ENCODE data around the gene ROR2.
"Not testable (repeated sequence)": the region's sequence is repeated elsewhere in the genome, so short reads cannot be mapped to it uniquely, and the experiment has no call there.

ROR2 gene

DNA sequence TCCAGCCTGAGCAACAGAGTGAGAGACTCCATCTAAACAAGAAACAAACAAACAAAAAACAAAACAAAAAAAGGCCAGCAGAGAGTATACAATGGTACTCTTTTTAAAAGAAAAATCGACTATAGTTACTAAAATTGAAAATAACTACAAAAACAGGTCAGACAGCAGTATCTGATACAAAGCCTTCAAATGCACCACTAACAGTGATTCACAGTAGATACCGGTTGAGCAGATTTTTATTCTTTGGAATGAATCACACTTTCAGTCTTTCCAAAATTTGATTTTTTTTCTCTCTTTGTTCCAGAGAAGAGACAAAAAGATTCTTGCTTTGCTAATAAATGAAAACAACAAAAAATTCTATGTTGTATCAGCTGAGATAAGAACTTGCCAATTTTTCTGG is 36.9 kb downstream of the ROR2 start:
- Mint-ChIP-seq H3K27me3 (peaks cover 35% of the 10 kb centered on the region), H3K9me3 (no peaks in the 10 kb centered on the region), H3K27ac (ENCODE audit: low read depth) (no peak overlapping the region), H3K36me3 (ENCODE audit: insufficient read depth) (no peaks in the 10 kb centered on the region), H3K4me3 (no peak overlapping the region), H3K4me1 (no peaks in the 10 kb centered on the region)
- no peak for ATAC-seq (replicated peaks; ENCODE audit: extremely low read depth, poor library complexity, severe bottlenecking)
- DNase-seq (ENCODE audit: low spot score in 2 of 2) = no peak

DNA sequence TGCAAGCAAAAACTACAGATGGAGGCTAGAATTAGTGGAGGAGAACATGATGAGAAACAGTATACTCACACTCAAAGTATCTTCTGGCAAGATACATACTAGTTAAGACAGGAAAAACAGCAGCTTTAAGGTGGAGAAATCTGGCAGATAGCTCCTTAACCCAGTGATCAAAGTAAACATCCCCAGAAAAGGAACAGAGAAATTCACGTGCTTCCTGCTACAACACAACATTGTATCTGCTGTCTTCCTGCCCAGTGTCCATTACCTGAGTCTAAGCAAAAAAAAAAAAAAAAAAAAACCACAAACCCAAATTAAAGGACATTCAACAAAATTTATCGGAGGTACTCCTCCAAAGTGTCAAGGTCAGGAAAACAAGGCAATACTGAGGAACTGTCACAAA is 38.4 kb downstream of the ROR2 start:
- peaks cover 25% of the 10 kb centered on the region for H3K27me3 Mint-ChIP-seq
- H3K27ac Mint-ChIP-seq (ENCODE audit: low read depth) = no peak overlapping the region
- no peak overlapping the region for H3K4me3 Mint-ChIP-seq
- H3K36me3 Mint-ChIP-seq (ENCODE audit: insufficient read depth) = no peaks in the 10 kb centered on the region
- H3K9me3 Mint-ChIP-seq = no peaks in the 10 kb centered on the region
- no peaks in the 10 kb centered on the region for H3K4me1 Mint-ChIP-seq
- ATAC-seq (replicated peaks; ENCODE audit: extremely low read depth, poor library complexity, severe bottlenecking) = no peak
- no peak for DNase-seq (ENCODE audit: low spot score in 2 of 2)

DNA sequence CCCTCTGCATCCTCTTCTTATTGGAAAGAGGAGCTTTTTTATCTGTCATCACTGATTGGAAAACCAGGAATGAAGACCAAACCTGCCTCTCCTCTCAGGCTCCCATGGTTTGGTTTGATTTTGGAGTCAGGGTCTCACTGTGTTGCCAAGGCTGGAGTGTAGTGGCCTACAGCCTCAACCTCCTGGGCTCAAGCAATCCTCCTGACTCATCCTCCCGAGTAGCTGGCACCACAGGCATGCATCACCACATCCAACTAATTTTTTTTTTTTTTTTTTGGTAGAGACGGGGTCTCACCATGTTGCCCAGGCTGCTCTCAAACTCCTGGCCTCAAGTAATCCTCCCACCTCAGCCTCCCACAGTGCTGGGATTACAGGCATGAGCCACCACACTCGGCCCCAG is 40.8 kb downstream of the ROR2 start:
- H3K27ac Mint-ChIP-seq (ENCODE audit: low read depth); H3K4me1 Mint-ChIP-seq; H3K4me3 Mint-ChIP-seq; H3K27me3 Mint-ChIP-seq; H3K36me3 Mint-ChIP-seq (ENCODE audit: insufficient read depth); H3K9me3 Mint-ChIP-seq; ATAC-seq (replicated peaks; ENCODE audit: extremely low read depth, poor library complexity, severe bottlenecking); DNase-seq (ENCODE audit: low spot score in 2 of 2): not testable (repeated sequence)

DNA sequence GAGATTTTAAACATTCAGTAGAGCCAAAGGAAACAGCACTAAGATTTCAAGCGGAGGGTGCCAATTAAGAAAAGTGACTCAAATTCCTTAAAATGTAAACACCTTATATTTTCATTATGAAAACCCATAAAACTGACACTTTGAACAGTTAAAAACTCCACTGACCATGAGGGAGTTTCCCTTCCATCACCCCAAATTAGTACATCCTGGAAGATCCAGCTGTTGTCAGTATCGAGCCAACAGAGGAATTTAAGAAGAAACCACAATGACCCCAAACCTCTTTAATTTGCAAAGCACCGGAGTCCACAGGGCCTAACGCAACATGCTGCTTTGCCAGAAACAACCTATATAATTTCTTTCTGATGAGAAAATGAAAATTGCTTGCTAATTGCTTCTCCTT is 41.3 kb downstream of the ROR2 start:
- peaks cover 3% of the 10 kb centered on the region for H3K36me3 Mint-ChIP-seq (ENCODE audit: insufficient read depth)
- no peaks in the 10 kb centered on the region for H3K4me1 Mint-ChIP-seq
- DNase-seq (ENCODE audit: low spot score in 2 of 2) (no peak), ATAC-seq (replicated peaks; ENCODE audit: extremely low read depth, poor library complexity, severe bottlenecking) (no peak)
- H3K9me3 Mint-ChIP-seq = no peaks in the 10 kb centered on the region
- H3K27ac Mint-ChIP-seq (ENCODE audit: low read depth) = no peak overlapping the region
- no peaks in the 10 kb centered on the region for H3K27me3 Mint-ChIP-seq
- no peak overlapping the region for H3K4me3 Mint-ChIP-seq

DNA sequence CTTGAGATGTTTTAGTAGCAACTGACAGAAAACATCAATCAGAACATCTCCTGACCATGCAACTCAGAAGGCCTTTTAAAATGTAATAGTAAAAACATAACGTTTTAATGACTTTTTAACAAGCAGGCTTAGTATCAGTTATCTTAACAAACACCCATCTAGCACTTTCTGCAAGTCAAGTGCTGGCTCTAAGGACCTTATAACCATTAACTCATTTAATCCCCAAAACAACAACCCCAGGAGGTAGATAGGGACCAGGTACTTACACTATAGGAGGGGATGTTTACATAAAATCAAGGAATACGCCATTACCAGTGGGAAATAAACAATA is 41.8 kb downstream of the ROR2 start:
- Mint-ChIP-seq H3K9me3 (no peaks in the 10 kb centered on the region), H3K27me3 (no peaks in the 10 kb centered on the region), H3K4me3 (no peak overlapping the region), H3K36me3 (ENCODE audit: insufficient read depth) (peaks cover 3% of the 10 kb centered on the region), H3K4me1 (no peaks in the 10 kb centered on the region), H3K27ac (ENCODE audit: low read depth) (no peak overlapping the region)
- DNase-seq (ENCODE audit: low spot score in 2 of 2) (no peak), ATAC-seq (replicated peaks; ENCODE audit: extremely low read depth, poor library complexity, severe bottlenecking) (no peak)

DNA sequence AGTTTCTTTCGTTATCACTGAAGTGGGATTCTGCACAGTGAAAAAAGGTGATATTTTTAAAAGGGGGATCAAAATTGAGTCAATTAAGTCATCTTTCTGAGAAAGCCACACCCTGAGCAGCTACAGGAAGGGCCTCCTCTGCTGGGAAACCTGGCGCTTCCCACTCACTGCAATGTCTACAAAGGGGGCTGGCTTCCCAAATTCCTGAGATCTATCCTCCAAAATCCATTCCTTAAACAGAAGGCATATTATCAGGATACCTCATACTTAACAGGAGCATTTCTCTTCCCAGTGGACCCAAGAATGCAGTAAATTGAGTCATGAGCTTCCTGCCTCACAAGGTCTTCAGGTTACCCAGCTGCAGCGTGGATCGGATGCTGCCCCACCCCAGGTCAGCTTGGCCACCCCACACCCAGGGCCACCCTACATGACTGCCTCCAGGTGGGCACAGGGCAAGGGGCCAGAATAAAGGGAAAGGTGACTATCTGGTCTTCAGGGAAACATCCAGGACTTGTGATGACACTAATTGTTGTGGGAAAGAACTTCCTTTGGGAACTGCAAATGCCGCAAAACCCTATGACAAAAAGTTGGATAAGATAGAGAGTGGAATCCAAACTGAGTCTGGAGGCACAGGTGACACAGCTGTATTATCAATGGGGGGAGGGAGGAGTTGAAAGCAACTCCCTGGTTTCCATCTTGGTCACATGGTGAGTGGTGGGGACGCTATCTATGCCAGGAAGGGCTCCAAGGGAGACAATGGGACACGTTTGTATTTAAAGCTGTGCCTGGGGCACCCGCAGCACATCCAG is 42.3 kb downstream of the ROR2 start:
- no peak for ATAC-seq (replicated peaks; ENCODE audit: extremely low read depth, poor library complexity, severe bottlenecking)
- Mint-ChIP-seq H3K27ac (ENCODE audit: low read depth) (no peak overlapping the region), H3K4me1 (no peaks in the 10 kb centered on the region), H3K27me3 (no peaks in the 10 kb centered on the region), H3K4me3 (no peak overlapping the region), H3K36me3 (ENCODE audit: insufficient read depth) (peaks cover 3% of the 10 kb centered on the region), H3K9me3 (no peaks in the 10 kb centered on the region)
- DNase-seq (ENCODE audit: low spot score in 2 of 2) = no peak

DNA sequence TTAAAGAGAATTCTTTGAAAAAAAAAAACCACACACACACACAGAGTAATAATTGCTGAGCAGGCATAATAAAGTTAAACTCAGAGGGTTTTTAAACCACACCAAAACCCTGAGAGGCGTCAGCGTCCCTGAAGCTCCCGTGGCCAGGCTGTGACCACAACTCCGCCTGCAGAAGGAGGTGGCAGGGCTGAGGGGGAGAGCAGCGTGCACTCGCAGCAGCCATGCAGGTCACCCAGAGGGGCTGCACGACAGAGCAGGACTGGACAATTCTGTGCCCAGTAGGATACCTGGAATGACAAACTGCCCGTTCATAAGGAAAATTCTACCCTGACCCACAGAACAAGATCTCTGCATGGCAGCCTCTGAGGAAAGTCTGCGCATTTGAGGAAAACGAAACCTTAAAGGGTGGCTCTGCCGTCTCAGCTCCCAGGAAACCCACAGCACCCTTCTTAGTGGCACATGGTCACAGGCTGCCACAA is 44.0 kb downstream of the ROR2 start:
- no peaks in the 10 kb centered on the region for H3K9me3 Mint-ChIP-seq
- ATAC-seq (replicated peaks; ENCODE audit: extremely low read depth, poor library complexity, severe bottlenecking) (peak; percentile 95), DNase-seq (ENCODE audit: low spot score in 2 of 2) (peak; percentile 27 to 45)
- peaks cover 3% of the 10 kb centered on the region for H3K36me3 Mint-ChIP-seq (ENCODE audit: insufficient read depth)
- H3K27ac Mint-ChIP-seq (ENCODE audit: low read depth) = no peak overlapping the region
- no peaks in the 10 kb centered on the region for H3K4me1 Mint-ChIP-seq
- no peaks in the 10 kb centered on the region for H3K27me3 Mint-ChIP-seq
- no peak overlapping the region for H3K4me3 Mint-ChIP-seq

DNA sequence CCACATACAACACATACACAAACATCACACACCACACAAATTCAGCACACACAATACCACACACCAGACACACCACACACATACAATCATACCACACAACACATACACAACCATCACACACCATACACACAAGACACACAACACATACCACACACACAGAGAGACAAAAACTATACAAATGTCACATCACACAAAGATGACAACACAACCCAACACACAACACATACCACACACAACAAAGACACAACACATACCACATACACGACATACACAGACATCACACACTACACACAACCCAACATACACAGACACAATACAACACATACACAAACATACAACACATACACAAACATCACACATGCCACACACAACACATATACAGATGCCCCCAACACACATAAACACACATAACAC is 44.8 kb downstream of the ROR2 start:
- no peaks in the 10 kb centered on the region for H3K4me1 Mint-ChIP-seq
- H3K9me3 Mint-ChIP-seq = no peaks in the 10 kb centered on the region
- no peaks in the 10 kb centered on the region for H3K27me3 Mint-ChIP-seq
- no peak overlapping the region for H3K4me3 Mint-ChIP-seq
- DNase-seq (ENCODE audit: low spot score in 2 of 2) = no peak
- H3K36me3 Mint-ChIP-seq (ENCODE audit: insufficient read depth) = peaks cover 3% of the 10 kb centered on the region
- H3K27ac Mint-ChIP-seq (ENCODE audit: low read depth) = no peak overlapping the region
- no peak for ATAC-seq (replicated peaks; ENCODE audit: extremely low read depth, poor library complexity, severe bottlenecking)

DNA sequence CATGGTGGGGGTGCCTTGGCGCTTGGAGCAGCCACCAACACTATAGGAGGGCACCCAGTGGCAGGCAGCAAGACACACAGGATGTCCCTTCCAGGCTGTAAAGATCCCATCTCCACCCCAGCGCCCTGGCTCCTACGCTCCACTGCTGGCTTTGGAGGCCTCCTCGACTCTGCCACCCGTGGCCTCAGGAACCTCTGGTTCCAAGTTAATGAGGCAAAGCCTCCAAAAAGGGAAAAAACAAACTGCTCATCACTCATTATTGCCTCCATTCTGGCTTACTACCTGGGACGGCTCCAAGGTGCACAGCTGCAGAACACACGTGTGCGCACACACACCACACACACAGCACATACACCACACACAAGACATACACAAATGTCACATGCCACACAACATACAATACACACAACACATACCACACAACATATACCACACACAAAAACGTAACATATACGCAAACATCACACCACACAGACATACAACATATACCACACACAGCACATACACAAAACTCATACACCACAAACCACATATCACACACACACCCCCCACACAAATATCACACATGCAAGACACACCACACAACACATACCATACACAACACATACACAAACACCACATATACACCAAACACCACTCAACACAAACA is 45.3 kb downstream of the ROR2 start:
- no peaks in the 10 kb centered on the region for H3K9me3 Mint-ChIP-seq
- peaks cover 3% of the 10 kb centered on the region for H3K36me3 Mint-ChIP-seq (ENCODE audit: insufficient read depth)
- ATAC-seq (replicated peaks; ENCODE audit: extremely low read depth, poor library complexity, severe bottlenecking) (no peak), DNase-seq (ENCODE audit: low spot score in 2 of 2) (no peak)
- no peaks in the 10 kb centered on the region for H3K27me3 Mint-ChIP-seq
- no peak overlapping the region for H3K4me3 Mint-ChIP-seq
- no peak overlapping the region for H3K27ac Mint-ChIP-seq (ENCODE audit: low read depth)
- H3K4me1 Mint-ChIP-seq = no peaks in the 10 kb centered on the region

DNA sequence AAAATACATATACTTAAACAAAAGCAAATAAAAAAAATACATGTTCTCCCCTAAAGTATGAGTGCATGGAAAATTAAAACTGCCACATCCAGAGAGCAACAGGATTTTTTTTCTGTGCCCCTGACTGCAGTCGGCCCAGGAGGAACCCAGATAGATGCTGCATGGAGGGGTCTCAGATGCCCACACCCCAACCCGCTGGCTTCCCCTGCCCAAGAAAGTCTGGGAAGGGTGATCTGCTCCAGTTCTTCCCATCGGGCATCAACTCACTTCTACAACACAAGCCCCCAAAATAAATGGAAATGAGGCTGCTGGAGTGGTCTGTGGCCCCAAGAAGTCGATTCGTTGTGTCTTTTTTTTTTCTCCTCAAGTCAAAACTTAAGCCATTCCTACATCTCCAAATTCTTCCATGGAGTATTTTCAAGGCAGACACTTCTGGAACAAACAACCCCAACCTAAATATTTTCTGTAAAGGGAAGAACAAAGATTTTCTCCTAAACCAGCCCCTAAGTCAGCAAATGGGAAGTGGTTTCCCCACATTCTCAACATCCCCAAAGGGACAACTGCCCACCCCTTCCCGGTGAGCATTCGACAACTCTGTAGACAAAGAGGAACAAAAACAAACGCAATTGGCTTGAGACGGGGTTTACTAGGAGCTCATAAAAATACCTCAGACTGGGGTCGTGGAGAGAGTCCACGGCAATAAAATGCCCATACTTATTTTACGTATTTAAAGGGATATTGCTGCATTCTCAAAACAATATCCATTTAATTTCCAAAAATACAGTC is 46.7 kb downstream of the ROR2 start:
- ATAC-seq (replicated peaks; ENCODE audit: extremely low read depth, poor library complexity, severe bottlenecking) (no peak), DNase-seq (ENCODE audit: low spot score in 2 of 2) (no peak)
- Mint-ChIP-seq H3K27me3 (no peaks in the 10 kb centered on the region), H3K4me3 (no peak overlapping the region), H3K9me3 (no peaks in the 10 kb centered on the region), H3K36me3 (ENCODE audit: insufficient read depth) (peaks cover 3% of the 10 kb centered on the region), H3K4me1 (no peaks in the 10 kb centered on the region), H3K27ac (ENCODE audit: low read depth) (no peak overlapping the region)

DNA sequence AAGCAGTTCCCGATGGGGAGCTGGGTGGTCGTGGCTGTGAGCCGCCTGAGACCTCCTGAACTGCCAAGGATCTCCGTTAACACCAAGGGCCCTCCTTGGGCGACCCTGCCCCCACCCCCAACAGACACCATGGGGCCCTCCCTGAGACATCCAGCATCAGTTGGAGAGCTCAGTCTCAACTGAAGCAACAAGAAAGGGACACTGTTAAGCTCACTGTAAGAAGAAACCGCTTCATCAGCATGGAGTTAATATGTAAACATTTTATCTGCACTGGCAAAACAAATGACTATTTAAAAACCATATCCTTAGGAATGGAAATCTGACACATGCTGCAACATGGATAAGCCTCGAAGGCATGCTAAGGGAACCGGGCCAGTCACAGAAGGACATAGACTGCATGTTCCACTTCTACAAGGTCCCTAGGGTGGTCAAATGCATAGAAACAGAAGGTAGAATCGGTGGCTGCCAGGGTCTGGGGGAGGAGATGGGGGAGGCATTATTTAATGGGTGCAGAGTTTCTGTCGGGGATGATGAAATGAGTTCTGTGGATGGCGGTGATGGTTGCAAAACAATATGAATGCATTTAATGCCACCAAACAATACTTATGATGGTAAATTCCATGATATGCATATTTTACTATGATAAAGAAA is 47.4 kb downstream of the ROR2 start:
- H3K27ac Mint-ChIP-seq (ENCODE audit: low read depth) = no peak overlapping the region
- no peak overlapping the region for H3K4me3 Mint-ChIP-seq
- H3K4me1 Mint-ChIP-seq = no peaks in the 10 kb centered on the region
- no peaks in the 10 kb centered on the region for H3K9me3 Mint-ChIP-seq
- H3K27me3 Mint-ChIP-seq = no peaks in the 10 kb centered on the region
- peaks cover 3% of the 10 kb centered on the region for H3K36me3 Mint-ChIP-seq (ENCODE audit: insufficient read depth)
- no peak for ATAC-seq (replicated peaks; ENCODE audit: extremely low read depth, poor library complexity, severe bottlenecking)
- DNase-seq (ENCODE audit: low spot score in 2 of 2) = no peak

DNA sequence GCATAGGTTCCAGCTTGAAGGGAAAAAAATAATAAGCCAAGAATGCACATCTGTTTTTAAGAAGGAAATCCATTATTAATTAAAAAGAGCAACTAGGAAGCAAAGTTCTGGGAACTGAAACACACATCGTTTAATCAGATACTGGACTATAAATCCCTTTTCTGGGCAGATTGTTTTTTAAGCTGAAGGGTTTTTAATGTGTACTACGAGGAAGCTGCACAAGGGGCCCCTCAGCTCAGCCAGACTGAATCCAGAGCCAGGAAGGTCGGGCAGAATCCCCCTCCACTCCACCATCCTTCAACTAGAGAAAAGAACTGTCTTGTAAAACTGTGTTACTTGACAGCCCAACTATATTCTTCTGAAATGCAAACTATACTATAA is 49.2 kb downstream of the ROR2 start:
- Mint-ChIP-seq H3K27me3 (peaks cover 15% of the 10 kb centered on the region), H3K4me1 (no peaks in the 10 kb centered on the region), H3K4me3 (no peak overlapping the region), H3K36me3 (ENCODE audit: insufficient read depth) (peaks cover 2% of the 10 kb centered on the region), H3K9me3 (no peaks in the 10 kb centered on the region), H3K27ac (ENCODE audit: low read depth) (no peak overlapping the region)
- DNase-seq (ENCODE audit: low spot score in 2 of 2) (no peak), ATAC-seq (replicated peaks; ENCODE audit: extremely low read depth, poor library complexity, severe bottlenecking) (no peak)

Measured in central memory CD8-positive, alpha-beta T cell (primary cell).